ENCODE measurements around the gene INTS13.
"Not testable (repeated sequence)": the region's sequence is repeated elsewhere in the genome, so short reads cannot be mapped to it uniquely, and the experiment has no call there.

Gene INTS13

DNA sequence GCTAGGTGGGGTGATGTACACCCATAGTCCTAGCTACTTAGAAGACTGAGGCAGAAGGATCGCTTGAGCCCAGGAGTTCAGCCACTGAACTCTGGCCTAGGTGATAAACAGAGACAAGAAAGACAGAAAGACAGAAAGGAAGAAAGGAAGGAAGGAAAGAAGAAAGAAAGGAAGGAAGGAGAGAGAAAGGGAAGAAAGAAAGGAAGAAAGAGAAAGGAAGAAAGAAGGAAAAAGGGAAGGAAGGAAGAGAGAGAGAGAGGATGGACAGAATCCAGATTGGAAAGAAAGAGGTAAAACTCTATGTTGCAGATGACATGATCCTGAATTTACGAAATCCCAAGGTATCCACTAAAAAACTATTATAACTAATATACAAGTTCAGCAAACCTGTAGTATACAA, 8.2 kb downstream of the INTS13 start:
- DNase-seq: no peak

DNA sequence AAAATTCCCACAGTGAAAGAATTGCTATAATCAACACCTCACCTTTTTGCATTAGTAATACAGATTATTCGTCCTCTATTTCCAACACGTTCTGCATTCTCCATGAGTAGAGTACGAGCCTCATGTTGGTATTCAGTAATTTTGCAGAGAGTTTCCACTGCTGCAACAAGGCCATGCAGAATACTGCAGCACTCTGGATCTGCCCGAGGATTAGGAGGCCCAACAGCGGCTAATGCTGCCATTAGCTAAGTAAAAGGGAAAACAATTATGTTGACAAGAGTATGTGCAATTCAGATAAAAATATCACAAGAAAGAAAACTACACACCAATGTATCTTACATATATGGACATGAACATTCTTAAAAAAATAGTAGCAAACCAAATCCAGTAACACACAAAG, 9.1 kb downstream of the INTS13 start:
- no peak for DNase-seq

GRCh38 chr12:26921886-26922285, 15.9 kb downstream of the INTS13 start:
- no peak for DNase-seq

GRCh38 chr12:26919216-26919555, 18.6 kb downstream of the INTS13 start:
- DNase-seq: no peak

- no peak for DNase-seq
Observed at GRCh38 chr12:26918321-26919215, 19.2 kb downstream of the INTS13 start.

GRCh38 chr12:26906704-26907103, 31.1 kb downstream of the INTS13 start:
- DNase-seq: no peak

DNA sequence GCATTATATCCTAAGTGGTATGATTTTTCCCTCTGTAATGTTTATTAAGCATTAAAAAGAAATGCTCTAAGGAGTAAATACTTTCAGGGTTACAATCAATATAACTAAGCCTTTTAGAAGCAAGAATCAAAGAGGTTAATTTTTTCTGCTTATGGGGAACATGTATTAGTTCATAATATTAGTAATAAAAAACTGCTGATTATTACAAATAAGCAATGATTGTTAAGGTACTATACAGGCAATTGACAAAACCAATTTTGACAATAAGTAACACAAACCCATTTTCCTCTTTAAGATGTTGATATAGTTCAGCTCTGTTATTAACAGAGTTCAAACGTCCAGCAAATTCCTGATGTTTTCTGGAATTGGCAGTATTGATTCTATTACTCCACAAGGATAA, 31.8 kb downstream of the INTS13 start:
- DNase-seq: no peak

DNA sequence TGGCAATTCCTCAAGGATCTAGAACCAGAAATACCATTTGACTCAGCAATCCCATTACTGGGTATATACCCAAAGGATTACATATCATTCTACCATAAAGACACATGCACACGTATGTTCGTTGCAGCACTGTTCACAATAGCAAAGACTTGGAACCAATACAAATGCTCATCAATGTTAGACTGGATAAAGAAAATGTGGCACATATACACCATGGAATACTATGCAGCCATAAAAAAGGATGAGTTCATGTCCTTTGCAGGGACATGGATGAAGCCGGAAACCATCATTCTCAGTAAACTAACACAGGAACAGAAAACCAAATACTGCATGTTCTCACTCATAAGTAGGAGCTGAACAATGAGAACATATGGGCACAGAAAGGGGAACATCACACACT, 34.4 kb downstream of the INTS13 start:
- DNase-seq: not testable (repeated sequence)

GRCh38 chr12:26896913-26897312, 40.9 kb downstream of the INTS13 start:
- DNase-seq: no peak

- no peak for DNase-seq
Observed at GRCh38 chr12:26895672-26896071, 42.1 kb downstream of the INTS13 start.

DNA sequence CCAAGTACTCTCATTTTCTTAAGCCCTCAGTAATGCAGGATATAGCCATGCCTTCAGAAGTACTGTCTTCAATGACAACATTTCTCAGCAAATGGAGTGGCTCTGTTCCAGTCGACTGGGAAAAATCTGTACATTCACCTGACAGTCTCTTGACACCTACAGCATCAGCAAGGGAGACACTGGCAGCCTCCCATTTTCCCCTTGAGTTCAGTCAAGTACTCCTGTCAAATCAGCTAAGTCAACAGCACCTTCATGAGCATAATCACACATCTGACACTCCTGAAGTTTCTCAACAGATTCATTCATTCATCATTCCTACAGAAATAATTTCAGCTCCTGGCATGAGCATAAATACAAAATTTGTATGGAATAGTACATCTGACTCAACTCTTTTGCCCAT, 46.1 kb downstream of the INTS13 start:
- DNase-seq: no peak

DNA sequence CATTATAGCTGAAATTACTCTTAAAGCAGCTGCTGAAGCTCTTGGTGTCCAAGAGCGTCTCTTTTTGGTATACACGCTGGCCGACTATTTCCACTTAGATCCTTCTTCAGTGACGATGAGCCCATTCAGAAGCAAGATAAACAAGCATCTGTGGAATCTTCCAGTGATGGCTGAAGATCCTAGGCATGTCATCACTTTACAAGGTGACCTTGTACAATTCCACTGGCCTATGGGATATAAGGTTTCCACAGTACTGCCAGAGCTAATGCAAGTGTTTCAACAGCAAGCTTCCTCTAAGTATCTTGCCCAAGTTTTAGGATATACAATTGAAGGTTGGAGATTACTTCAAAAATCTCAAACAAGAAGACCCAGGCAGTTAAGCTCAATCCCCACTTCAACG, 47.0 kb downstream of the INTS13 start:
- DNase-seq: no peak

DNA sequence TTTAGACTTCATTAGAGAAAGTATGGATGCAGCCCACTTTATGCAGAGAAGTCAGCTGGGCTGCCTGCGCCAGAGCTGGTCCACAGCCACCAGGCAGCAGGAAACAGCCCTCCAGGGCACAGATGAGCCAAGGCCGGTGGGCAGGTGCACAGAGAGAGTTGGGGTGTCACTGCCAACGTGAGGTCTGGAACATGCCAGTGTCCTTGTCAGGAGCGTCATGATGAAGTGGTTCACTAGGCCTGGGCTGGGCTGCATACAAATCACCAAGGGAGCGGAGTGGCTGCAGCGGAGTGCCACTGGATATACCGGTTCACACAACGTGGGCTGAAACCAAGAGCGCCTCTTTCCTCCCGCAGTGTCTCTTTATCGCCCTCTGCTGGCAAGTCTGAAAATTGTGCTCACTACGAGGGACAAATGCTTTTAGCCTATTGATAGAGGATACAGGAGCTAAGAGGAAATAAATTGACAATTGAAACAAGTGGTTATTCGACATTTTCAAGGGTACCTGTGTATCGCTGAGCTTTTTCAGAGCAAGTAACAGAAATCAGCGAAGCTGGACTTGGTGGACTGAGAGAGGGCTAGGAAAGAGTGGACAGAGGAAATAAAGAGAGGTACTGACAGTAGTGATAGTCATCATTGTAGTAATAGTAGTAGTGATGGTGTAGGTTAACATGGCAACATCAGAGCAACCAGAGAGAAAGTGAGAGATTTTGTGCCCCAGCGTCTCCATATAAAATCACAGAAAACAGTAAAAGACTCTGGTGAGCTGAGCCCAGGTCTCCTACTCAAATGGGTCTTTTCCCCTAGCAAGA, 52.8 kb downstream of the INTS13 start:
- peak; percentile 80 for DNase-seq

GRCh38 chr12:26880625-26881024, 57.2 kb downstream of the INTS13 start:
- DNase-seq: no peak

GRCh38 chr12:26878661-26879119, 59.1 kb downstream of the INTS13 start:
- DNase-seq: no peak

DNA sequence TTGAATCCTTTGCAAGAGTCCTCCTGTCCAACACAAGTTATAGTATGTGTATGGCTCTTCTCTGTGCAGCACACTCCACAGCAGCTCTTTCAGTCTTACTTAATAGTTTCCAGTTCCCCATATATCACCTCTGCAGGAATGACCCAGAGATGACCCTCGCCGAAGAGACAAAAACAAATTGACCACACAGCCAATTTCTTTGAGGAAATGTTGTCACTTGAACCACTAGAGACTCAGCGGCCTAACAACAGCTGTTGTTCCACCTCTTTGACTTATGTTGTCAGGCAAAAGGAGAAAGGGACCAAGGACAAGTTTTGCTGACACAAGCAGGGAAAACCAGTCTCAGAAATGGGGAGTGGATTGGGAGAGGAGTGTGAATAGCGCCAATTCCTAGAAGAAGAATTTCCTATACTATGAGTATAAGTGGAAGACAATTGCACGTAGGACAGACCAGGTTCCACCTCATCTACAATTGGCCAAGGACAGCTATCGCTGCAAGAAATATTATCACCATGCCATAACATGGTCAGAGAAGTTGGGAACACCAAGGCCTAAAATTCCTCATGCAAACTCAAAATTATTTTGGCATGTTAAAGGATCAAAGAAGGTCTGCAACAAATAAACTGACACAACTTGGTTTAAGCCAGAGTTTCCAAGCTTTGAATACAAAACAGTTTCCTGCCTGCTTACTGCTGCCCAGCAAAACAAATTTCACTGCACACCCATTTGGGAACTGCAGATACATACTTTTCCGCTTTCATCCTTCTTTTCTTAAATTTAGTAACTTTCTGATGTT, 63.1 kb downstream of the INTS13 start:
- DNase-seq: peak; percentile 99

DNA sequence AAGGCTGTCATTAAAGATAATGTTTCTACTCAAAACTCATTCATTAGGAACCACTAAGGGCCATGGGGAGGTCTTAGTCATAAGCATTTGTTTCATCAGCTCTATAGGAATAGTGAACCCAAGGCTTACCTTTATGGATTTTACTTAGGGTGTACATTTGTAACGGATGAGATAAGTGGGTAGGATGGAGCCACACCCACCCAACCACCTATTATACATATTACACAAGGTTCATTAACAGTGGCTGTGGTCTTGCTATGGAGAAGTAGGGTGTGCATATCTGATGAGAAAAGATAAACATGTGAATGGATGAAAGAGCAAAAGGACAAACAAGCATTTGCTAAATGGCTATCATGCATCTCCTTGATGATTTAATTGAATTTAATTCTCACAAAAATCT, 65.2 kb downstream of the INTS13 start:
- DNase-seq: peak; percentile 12

DNA sequence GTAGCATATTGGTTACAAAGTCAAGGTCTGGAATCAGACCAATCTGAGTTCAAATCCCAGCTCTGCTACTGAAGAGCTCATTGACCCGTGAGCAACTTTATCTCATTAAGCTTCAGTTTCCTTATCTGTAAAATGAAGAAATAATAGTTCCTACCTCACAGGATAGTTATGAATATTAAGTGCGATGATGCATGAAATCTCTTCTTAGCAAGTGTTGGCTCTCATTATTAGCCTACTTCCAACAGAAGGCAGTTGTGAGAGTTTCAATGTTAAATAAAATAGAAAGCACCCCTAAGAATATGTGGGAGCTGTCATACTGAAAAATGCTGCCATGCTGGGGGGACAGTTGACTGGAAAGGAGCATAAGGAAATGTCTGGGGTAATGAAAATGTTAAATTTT, 65.8 kb downstream of the INTS13 start:
- DNase-seq: no peak

- peak; percentile 84 for DNase-seq
Observed at GRCh38 chr12:26870491-26871419, 67.0 kb downstream of the INTS13 start.

- no peak for DNase-seq
Observed at GRCh38 chr12:26869908-26870459, 67.8 kb downstream of the INTS13 start.

DNA sequence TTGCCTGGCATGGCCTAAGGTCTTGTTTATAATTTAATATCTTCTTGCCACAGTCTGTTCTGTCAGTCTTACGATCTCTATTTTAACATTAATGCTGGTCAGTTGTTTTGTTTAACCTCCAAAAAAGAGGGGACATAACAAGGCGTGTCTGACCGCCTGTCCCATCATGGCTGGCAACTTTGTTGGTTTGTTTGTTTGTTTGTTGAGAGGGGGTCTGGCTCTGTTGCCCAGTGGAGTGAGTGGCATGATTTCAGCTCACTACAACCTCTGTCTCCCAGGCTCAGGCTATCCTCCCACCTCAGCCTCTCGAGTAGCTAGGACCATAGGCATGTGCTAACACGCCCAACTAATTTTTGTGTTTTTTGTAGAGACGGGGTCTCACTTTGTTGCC, 68.7 kb downstream of the INTS13 start:
- DNase-seq: no peak
